Stimulated activated naive CD8-positive, alpha-beta T cell treated with anti-CD3 and anti-CD28 coated beads, Interleukin-15, Interleukin-2, amounts not matched to agents 100 ng/mL and 50 ng/mL, for 24 hours (primary cell): ENCODE measurements around the gene BTLA.
"Not testable (repeated sequence)": the region's sequence is repeated elsewhere in the genome, so short reads cannot be mapped to it uniquely, and the experiment has no call there.

Experiments
- H3K27ac Mint-ChIP-seq: one replicate; pipeline ENCODE4 v1.8.0; 2021; ENCODE audit warnings: mild to moderate bottlenecking, mixed read lengths
- H3K27me3 Mint-ChIP-seq: one replicate; pipeline ENCODE4 v1.8.0; 2021; ENCODE audit warnings: mixed read lengths
- H3K36me3 Mint-ChIP-seq: one replicate; pipeline ENCODE4 v1.8.0; 2021; ENCODE audit warnings: low read depth, mixed read lengths
- H3K4me1 Mint-ChIP-seq: one replicate; pipeline ENCODE4 v1.8.0; 2021; ENCODE audit warnings: low read depth, mixed read lengths
- H3K4me3 Mint-ChIP-seq: one replicate; pipeline ENCODE4 v1.8.0; 2021; ENCODE audit warnings: mild to moderate bottlenecking, mixed read lengths
- H3K9me3 Mint-ChIP-seq: one replicate; pipeline ENCODE4 v1.8.0; 2021; ENCODE audit warnings: mixed read lengths

The BTLA gene, protein sequence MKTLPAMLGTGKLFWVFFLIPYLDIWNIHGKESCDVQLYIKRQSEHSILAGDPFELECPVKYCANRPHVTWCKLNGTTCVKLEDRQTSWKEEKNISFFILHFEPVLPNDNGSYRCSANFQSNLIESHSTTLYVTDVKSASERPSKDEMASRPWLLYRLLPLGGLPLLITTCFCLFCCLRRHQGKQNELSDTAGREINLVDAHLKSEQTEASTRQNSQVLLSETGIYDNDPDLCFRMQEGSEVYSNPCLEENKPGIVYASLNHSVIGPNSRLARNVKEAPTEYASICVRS

DNA sequence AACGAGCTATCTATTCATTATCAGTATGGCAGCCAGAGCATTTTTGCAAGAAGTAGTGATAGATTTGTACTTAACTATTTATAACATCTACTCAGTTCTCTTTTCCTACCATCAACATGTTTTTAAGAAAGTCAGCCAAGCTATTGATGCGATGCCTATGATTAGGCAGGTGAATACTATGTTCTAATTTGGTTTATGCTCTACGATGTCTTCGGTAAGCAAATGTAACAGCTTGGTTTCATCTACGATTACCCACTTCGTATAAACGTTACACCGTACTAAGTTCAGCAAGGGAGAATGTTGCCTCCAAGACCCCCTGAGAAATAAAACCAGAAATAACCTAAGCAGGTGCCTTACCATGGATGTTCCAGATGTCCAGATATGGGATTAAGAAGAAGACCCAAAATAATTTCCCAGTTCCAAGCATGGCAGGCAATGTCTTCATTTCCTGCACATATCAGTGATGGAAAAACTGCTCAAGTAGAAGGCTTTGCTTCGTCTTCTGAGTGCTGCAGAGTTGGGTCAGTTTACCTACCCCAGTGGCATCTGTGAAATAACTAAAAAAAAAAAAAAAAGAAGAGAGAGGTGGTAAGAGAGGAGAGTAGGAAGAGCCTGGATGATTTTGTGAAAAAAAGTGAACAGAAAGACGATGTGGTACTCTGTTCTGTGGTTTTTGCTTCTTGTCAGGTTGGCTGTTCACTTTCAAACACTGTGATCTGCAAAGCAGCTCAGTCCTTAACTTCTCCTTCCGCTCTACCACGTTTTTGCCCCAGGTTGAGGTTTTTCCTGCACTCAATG, at the start of gene BTLA:
TSS of gene BTLA (minus strand) at position 559 of the 798 bp plus-strand sequence. CDS start at position 445, 114 bp downstream.
- Mint-ChIP-seq H3K9me3 (peaks cover 3% of the 10 kb centered on the region), H3K27ac (peak within 1 kb of the TSS; percentile 97), H3K4me3 (peak within 1 kb of the TSS; percentile 97), H3K36me3 (peaks cover 34% of the 10 kb centered on the region), H3K4me1 (peaks cover 66% of the 10 kb centered on the region), H3K27me3 (no peaks in the 10 kb centered on the region)

DNA sequence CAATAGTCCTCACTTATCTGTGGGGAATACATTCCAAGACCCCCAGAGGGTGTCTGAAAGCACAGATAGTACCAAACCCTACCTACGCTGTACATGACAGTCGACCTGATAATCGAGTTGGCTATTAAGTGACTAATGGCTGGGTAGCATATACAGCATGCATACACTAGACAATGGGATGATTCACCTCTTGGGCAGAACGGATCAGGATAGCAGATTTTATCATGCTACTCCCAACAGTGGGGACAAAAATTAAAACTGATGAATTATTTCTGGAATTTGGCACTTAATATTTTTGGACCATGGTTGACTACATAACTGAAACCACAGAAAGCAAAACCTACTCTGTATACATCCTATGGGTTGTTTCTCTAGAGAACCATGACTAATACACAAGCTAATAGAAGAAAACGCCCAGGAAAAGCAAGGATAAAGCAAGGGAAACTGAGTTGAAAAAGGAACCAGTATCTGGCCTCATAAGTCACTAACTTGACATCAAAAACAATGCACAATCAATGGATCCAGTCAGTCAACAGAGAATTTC, 47.0 kb upstream of the BTLA start:
- Mint-ChIP-seq H3K4me3 (no peak overlapping the region), H3K9me3 (no peaks in the 10 kb centered on the region), H3K27ac (no peak overlapping the region), H3K4me1 (peaks cover 9% of the 10 kb centered on the region), H3K27me3 (no peaks in the 10 kb centered on the region), H3K36me3 (peaks cover 68% of the 10 kb centered on the region)

DNA sequence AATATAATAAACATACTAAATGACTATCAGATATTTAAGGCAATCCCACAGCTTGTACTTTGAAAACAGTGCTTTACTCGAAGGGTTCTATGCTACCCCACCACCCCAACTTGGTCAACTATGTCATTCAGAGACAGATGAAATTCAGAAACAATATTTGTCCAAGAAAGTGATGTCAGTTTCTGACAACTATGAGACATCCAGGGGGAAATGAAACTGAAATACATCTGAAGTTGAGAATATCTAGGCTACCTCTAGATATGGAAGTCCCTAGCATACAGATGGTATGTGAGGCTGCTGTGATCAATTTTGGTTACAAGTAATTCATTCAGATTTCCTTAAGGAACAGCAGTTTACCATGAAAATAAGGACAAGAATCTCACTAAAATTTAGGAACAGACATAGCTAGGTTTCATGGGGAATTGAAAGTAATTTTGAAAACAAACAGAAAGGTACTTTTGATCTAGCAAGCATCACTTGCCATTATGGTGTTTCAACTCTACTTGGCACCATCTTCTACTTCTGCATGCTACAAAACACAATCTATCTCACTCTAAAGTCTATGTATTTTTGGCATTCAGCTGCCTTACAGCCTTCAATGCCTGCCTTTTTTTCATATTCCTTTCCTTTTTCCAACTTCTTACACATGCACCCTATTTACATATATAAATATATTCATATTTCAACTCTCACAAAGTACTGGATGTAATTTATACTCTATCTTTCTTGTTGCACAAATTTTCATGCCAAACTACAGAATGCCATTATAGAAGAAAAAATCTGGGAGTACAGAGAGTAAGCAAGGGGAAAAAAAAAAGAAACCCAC, 40.8 kb upstream of the BTLA start:
- Mint-ChIP-seq H3K4me3 (no peak overlapping the region), H3K27me3 (no peaks in the 10 kb centered on the region), H3K4me1 (peaks cover 21% of the 10 kb centered on the region), H3K9me3 (no peaks in the 10 kb centered on the region), H3K27ac (peak overlapping the region; percentile 53), H3K36me3 (peaks cover 67% of the 10 kb centered on the region)

DNA sequence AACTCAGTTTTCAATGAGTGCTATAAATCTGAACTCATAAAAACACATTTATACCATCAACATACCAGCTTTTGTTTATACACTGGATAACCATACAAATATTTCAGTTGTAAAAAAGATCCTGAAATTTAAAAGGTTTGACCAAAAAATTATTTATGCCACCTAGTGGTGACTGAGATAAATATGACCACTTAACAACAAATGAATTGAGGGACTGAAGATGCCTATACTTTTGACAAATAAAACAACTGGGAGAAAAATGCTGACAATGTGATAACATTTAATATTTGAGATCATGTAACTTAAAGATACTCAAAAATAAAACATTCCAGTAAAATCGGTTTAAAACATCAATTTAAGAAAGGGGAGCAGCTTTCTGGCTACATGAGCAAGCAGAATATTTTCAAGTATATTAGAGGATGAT, 32.1 kb upstream of the BTLA start:
- no peak overlapping the region for H3K27ac Mint-ChIP-seq

DNA sequence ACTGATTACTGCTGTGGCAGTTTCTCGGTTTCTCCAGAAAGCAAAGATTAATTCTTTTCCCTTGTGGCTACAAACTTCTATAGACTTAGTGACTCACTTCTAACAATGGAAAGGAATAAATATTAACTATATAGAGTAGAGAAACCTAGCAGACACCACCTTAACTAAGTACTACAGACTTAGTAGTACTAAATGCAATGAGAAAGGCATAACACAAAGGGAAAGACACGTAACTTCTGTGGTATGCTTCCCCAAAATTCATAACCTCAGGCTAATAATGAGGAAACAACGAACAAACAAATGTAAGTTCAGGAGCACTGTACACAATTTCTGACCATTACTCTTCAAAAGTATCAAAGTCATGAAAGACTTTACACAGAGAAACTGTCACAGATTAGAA, 31.3 kb upstream of the BTLA start:
- Mint-ChIP-seq H3K4me3 (no peak overlapping the region), H3K4me1 (no peaks in the 10 kb centered on the region), H3K9me3 (no peaks in the 10 kb centered on the region), H3K27ac (no peak overlapping the region), H3K27me3 (no peaks in the 10 kb centered on the region), H3K36me3 (peaks cover 52% of the 10 kb centered on the region)

More for the DNA sequence above, 32.1 kb upstream of the BTLA start:
- Mint-ChIP-seq H3K9me3 (no peaks in the 10 kb centered on the region), H3K4me3 (no peak overlapping the region), H3K4me1 (no peaks in the 10 kb centered on the region), H3K27me3 (no peaks in the 10 kb centered on the region), H3K36me3 (peaks cover 57% of the 10 kb centered on the region)

DNA sequence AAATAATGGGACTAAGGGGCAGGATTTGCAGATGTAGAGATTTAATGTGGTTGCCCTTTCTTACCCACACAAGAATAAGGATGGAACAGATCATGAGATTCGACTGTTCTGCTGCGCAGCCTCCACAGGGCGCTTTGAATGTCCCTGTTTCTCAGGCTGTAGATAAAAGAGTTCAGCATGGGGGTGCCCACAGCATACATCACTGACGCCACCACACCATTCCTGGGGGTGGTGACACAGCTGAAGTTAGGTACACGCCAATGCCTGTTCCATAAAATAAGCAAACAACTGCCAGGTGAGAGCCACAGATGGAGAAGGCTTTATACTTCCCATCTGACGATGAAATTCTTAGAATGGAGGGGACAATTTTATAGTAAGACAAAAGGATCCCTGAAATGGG, 24.9 kb upstream of the BTLA start:
- H3K36me3 Mint-ChIP-seq, result peaks cover 17% of the 10 kb centered on the region
- not testable (repeated sequence) for H3K4me3 Mint-ChIP-seq, H3K27ac Mint-ChIP-seq, H3K4me1 Mint-ChIP-seq, H3K27me3 Mint-ChIP-seq, H3K9me3 Mint-ChIP-seq

DNA sequence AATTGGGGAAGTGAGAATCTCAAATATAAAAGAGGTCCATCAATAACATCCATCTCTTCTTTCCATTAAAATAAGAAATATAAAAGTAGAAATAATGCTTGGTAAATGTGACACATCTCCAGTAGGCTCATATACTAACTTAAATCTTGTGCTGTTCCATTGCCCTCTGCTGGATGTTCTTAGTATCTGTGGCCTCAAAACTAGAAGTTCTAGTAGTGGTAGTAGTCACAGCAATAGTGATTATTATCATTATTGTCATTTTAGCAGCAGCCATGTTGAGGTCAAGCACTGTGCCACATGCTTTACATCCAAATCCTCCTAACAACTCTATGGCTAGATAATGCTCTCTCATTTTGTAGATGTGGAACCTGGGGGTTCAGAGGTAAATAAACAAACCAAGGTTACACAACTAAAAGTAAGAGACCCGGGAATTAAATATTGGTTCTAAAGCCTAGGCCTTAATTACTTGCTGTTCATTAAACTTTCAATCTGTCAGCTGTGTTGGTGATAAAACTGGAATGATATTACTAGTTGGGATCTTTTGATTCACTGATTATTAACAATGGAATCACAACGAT, 20.2 kb upstream of the BTLA start:
- H3K9me3 Mint-ChIP-seq, result no peaks in the 10 kb centered on the region
- no peak overlapping the region for H3K4me3 Mint-ChIP-seq
- H3K36me3 Mint-ChIP-seq, result peaks cover 6% of the 10 kb centered on the region
- no peaks in the 10 kb centered on the region for H3K27me3 Mint-ChIP-seq
- no peak overlapping the region for H3K27ac Mint-ChIP-seq
- H3K4me1 Mint-ChIP-seq, result peaks cover 28% of the 10 kb centered on the region

DNA sequence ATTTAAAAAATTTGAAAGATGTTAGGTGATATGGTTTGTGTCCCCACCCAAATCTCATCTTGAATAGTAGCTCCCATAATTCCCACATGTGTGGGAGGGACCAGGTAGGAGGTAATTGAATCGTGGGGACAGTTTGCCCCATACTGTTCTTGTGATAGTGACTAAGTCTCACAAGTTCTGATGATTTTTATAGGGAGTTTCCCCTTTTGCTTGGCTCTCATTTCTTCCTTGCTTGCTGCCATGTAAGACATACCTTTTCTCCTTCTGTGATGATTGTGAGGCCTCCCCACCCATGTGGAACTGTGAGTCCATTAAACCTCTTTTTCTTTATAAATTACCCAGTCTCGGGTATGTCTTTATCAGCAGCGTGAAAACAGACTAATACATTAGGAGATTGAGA, 19.7 kb upstream of the BTLA start:
- not testable (repeated sequence) for H3K36me3 Mint-ChIP-seq, H3K9me3 Mint-ChIP-seq, H3K4me3 Mint-ChIP-seq, H3K27me3 Mint-ChIP-seq
- Mint-ChIP-seq H3K27ac (peak overlapping the region; percentile 72), H3K4me1 (peaks cover 32% of the 10 kb centered on the region)

DNA sequence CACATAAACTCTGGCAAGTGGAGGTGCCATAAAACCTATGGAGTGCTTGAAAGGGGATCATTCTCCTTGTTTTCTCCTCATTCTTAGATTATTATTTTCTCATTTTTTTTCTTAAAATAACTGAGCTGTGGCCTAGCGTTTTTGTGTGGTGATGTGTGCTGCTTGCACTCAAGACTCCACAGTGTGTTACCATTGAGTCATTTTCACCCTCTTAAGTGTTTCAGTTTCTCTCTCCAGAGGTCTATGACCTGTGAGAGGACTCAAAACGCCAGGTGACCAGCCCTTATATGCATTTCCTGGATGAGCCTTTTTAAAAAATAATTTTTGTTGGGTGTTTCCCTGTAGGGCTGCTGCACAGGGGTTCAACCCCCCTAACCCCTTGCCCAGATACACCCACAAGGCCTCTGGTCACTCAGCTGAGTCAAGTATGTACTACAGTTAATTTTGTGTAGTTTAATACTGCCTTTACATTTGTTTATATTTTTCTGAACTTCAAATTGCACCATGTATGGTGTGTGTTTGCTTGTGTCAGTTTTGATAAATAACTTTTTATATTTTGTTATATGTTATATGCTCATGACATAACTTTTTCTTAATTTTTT, 15.4 kb upstream of the BTLA start:
- H3K9me3 Mint-ChIP-seq, result peaks cover 6% of the 10 kb centered on the region
- H3K4me3 Mint-ChIP-seq, result no peak overlapping the region
- no peaks in the 10 kb centered on the region for H3K27me3 Mint-ChIP-seq
- H3K36me3 Mint-ChIP-seq, result peaks cover 11% of the 10 kb centered on the region
- peaks cover 39% of the 10 kb centered on the region for H3K4me1 Mint-ChIP-seq
- H3K27ac Mint-ChIP-seq, result peak overlapping the region; percentile 65

DNA sequence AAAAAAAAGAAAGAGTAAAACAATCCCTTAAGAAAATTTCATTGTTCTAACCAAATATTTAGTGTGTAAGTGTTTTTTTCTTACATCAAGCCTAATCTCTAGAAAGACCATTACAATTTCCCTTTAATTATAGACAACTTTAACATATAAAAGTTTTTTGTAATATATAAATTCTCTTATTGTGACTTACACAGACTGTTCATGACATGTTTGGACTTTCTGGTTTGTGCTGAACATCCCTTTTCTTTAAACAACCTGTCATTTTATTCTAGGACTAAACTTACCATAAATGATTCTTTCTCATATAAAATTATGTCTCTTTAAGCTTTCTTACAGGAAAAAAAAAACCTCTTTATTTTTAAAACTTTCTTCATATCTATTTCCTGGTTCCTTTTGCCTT, 13.0 kb upstream of the BTLA start:
- peaks cover 36% of the 10 kb centered on the region for H3K4me1 Mint-ChIP-seq
- H3K4me3 Mint-ChIP-seq, result no peak overlapping the region
- peaks cover 6% of the 10 kb centered on the region for H3K9me3 Mint-ChIP-seq
- H3K27ac Mint-ChIP-seq, result no peak overlapping the region
- peaks cover 7% of the 10 kb centered on the region for H3K36me3 Mint-ChIP-seq
- no peaks in the 10 kb centered on the region for H3K27me3 Mint-ChIP-seq

DNA sequence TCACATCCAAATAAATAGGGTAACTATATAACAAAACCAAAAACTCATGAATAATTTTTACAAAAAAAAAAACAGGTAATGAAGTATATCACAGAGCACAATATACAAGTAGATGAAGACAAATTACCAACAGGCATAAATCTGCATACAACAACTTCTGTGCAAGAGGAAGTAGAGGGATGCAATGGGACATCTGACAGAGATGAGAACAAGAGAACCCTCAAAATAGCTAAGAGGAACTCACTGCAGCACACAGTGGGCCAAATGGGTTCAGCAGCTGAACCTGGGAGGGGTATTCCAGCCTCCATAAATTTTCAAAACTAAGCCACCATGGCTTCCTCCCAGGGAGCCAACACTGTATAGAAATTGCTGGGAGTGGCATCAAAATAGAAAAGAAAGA, 9.6 kb upstream of the BTLA start:
- H3K36me3 Mint-ChIP-seq, result peaks cover 7% of the 10 kb centered on the region
- H3K4me3 Mint-ChIP-seq, result no peak overlapping the region
- peaks cover 6% of the 10 kb centered on the region for H3K9me3 Mint-ChIP-seq
- peak overlapping the region; percentile 65 for H3K27ac Mint-ChIP-seq
- H3K4me1 Mint-ChIP-seq, result peaks cover 43% of the 10 kb centered on the region
- H3K27me3 Mint-ChIP-seq, result no peaks in the 10 kb centered on the region

DNA sequence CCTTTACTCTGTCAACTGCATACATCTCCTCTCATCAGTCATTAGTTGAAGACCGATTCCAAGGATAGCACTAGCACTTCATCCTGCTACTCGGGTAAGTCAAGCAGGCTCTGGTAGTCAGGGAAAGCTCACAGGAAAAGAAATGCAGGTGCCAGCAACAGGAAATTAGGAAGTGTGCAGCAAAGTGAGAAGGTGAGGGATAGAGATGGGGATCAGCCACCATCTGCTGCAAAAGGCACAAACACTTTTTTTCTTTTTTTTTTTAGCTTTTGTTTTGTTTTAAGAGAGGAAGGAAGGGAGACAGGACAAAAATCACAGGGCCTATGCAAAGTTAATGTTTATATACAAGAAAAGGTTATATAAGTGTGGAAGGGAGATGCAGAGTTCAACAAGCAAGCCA, 9.0 kb upstream of the BTLA start:
- Mint-ChIP-seq H3K4me1 (peaks cover 48% of the 10 kb centered on the region), H3K27ac (no peak overlapping the region), H3K27me3 (no peaks in the 10 kb centered on the region), H3K36me3 (peaks cover 7% of the 10 kb centered on the region), H3K4me3 (no peak overlapping the region), H3K9me3 (peaks cover 6% of the 10 kb centered on the region)

DNA sequence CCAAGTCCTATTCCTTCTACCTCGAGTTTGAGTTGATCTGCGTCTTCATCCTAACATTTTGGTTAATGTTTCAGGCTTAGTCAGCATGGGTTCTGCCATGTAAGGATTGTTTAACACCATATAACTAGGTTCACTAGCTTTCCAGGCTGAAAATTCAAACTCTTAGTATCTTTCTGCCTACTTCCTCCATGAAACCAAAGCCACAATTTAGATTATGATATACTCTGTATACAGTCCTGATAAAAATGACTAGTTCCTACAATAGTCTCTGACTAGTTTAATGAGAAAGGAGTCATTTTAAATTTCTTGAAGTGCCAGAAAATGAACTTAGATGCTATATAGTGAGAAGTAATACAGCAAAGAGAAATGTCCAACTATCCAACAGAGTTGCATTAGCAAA, 6.6 kb upstream of the BTLA start:
- Mint-ChIP-seq H3K4me1 (peaks cover 54% of the 10 kb centered on the region), H3K27me3 (no peaks in the 10 kb centered on the region), H3K4me3 (no peak overlapping the region), H3K9me3 (no peaks in the 10 kb centered on the region), H3K36me3 (no peaks in the 10 kb centered on the region), H3K27ac (no peak overlapping the region)

DNA sequence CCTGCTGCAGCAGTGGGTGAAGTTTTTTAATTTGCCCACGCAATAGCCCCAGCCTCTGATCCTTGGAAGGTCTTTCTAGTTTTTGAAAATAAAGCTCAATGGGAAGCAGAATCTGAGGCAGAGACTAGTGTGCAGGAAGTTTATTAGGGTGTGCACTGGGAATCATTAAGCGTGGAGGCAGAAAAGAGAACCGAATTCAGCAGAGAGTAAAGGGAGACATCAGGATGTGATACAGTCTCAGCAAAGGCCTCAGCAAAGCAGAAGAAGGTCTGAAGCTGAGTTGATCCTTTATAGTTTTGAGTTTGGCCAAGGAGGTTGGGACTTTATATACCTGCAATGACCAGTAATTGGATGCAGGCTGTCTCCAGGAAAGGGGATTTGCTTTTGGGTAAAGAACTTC, 4.9 kb upstream of the BTLA start:
- H3K27me3 Mint-ChIP-seq, result no peaks in the 10 kb centered on the region
- H3K9me3 Mint-ChIP-seq, result no peaks in the 10 kb centered on the region
- H3K4me3 Mint-ChIP-seq, result no peak overlapping the region
- H3K36me3 Mint-ChIP-seq, result no peaks in the 10 kb centered on the region
- peaks cover 70% of the 10 kb centered on the region for H3K4me1 Mint-ChIP-seq
- no peak overlapping the region for H3K27ac Mint-ChIP-seq
